Measurements from ENCODE around the gene GCAT. TPM values are rescaled to one million over a fixed set of nuclear protein-coding genes. Genes with fewer than 3 reads are reported as not detected.
A peak's percentile ranks its signal among the peaks of the same experiment; 100 is the strongest.

The GCAT gene
- total and polyA plus RNA-seq, 2 of the 13 experiments (the other 11 are each of a cell fraction or from before 2014, with no cell fraction given), result 28.0 to 50.3 TPM

GRCh38 chr22:37781434-37782059 is 26.2 kb upstream of the GCAT start (continued):
- TF ChIP-seq SKI (IDR thresholded peaks at IDR 0.05; ENCODE audit: partially characterized antibody) (no peak), RARA (CRISPR knock-in tag; IDR thresholded peaks at IDR 0.05) (0 out of 2 replicates have a peak, but pooled peaks have one; percentile 25), FOSL1 (CRISPR knock-in tag; IDR thresholded peaks at IDR 0.05; ENCODE audit: borderline replicate concordance) (no peak), KAT2B (IDR thresholded peaks at IDR 0.05; ENCODE audit: borderline replicate concordance, low read depth, low read length) (no peak), ATAD3A (CRISPR knock-in tag; IDR thresholded peaks at IDR 0.05) (no peak), TGIF2 (CRISPR knock-in tag; IDR thresholded peaks at IDR 0.05) (no peak), GPBP1L1 (CRISPR knock-in tag; IDR thresholded peaks at IDR 0.05) (no peak), ZNF44 (CRISPR knock-in tag; IDR thresholded peaks at IDR 0.05) (no peak), ZNF670 (CRISPR knock-in tag; IDR thresholded peaks at IDR 0.05; ENCODE audit: borderline replicate concordance) (no peak), GATAD1 (CRISPR knock-in tag; IDR thresholded peaks at IDR 0.05) (no peak), ZNF160 (CRISPR knock-in tag; IDR thresholded peaks at IDR 0.05) (no peak), RBM22 (optimal IDR thresholded peaks at IDR 0.05; ENCODE audit: low read length) (no peak), ZNF850 (CRISPR knock-in tag; conservative IDR thresholded peaks at IDR 0.05) (no peak), ZNF687 (CRISPR knock-in tag; IDR thresholded peaks at IDR 0.05) (peak; percentile 43; the same call in 1 of the 2 replicates), NCOR1 (IDR thresholded peaks at IDR 0.05; ENCODE audit: borderline replicate concordance, low read length) (no peak), ZNF746 (CRISPR knock-in tag; IDR thresholded peaks at IDR 0.05) (no peak), KDM5B (CRISPR knock-in tag; IDR thresholded peaks at IDR 0.05; ENCODE audit: borderline replicate concordance) (no peak), ZNF580 (CRISPR knock-in tag; IDR thresholded peaks at IDR 0.05; ENCODE audit: borderline replicate concordance, low read depth) (no peak), SPEN (CRISPR knock-in tag; IDR thresholded peaks at IDR 0.05; ENCODE audit: low read depth) (no peak), ZNF432 (CRISPR knock-in tag; IDR thresholded peaks at IDR 0.05; ENCODE audit: borderline replicate concordance) (no peak), ZBTB39 (CRISPR knock-in tag; IDR thresholded peaks at IDR 0.05) (no peak), ZFP90 (CRISPR knock-in tag; IDR thresholded peaks at IDR 0.05; ENCODE audit: borderline replicate concordance) (no peak)
